Measurements from ENCODE around the gene IFI27.

DNA sequence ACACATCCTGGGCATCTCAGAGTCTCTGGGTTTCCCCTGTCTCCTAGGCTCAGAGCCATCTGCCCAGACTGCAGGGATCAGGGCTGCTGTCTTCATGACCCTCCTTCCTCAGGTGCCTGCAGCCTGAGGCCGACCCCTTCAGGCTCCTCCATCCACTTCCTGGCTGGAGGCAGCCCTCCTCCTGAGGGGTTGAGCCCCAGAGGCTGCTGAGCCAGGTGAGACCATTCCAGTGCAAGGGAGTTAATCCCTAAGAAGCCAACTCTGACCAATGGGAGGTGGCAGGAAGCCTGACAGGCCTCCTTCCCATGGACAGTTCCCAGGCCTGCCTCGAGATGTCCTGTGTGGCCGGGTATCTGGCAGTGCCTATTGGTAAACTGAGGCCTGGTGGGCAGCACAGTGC is 55.2 kb downstream of the IFI27 start:
- TF ChIP-seq, protein P1, sequence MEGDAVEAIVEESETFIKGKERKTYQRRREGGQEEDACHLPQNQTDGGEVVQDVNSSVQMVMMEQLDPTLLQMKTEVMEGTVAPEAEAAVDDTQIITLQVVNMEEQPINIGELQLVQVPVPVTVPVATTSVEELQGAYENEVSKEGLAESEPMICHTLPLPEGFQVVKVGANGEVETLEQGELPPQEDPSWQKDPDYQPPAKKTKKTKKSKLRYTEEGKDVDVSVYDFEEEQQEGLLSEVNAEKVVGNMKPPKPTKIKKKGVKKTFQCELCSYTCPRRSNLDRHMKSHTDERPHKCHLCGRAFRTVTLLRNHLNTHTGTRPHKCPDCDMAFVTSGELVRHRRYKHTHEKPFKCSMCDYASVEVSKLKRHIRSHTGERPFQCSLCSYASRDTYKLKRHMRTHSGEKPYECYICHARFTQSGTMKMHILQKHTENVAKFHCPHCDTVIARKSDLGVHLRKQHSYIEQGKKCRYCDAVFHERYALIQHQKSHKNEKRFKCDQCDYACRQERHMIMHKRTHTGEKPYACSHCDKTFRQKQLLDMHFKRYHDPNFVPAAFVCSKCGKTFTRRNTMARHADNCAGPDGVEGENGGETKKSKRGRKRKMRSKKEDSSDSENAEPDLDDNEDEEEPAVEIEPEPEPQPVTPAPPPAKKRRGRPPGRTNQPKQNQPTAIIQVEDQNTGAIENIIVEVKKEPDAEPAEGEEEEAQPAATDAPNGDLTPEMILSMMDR (IDR thresholded peaks at IDR 0.05; ENCODE audit: low read depth, low read length), result no peak
- TF ChIP-seq POLR2A (IDR thresholded peaks at IDR 0.05; ENCODE audit: extremely low read depth, insufficient read length), result no peak
